NT2/D1 (cell line): ENCODE measurements around the gene LPP.

Source experiments
- SUZ12 ChIP-seq: IDR thresholded peaks from 2 replicates; pipeline ENCODE4 v1.6.1; 2011; ENCODE audit not compliant: insufficient read length, insufficient read depth; ENCODE audit errors: extremely low read depth
- YY1 ChIP-seq: IDR thresholded peaks from 2 replicates; pipeline ENCODE4 v1.6.1; 2011; ENCODE audit not compliant: insufficient read length, insufficient read depth
- ZNF274 ChIP-seq: IDR thresholded peaks from 2 replicates; pipeline ENCODE4 v1.6.1; 2011; ENCODE audit warnings: mild to moderate bottlenecking, low read depth, low read length

DNA sequence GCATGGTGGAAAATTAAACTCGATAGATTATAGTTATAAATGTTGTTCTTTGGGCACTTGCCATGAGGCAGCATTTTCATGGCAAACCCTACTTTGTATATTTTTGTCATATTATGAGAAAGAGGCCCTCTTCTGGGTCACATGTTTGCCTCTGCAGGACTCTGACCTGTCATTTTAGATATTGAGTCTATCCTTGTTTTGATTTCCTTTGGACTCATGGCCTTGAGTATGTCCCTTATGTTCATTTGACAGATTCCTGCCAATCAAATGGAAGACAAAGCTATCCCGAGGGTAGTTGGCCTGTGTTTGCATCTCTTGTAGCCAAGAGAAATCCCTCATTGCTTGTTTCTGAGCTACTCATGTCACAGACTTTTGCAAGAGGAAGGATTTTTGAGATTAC is 226.3 kb downstream of the LPP start:
- TF ChIP-seq ZNF274 (no peak), YY1 (no peak), SUZ12 (no peak)
